Thoracic aorta (tissue), 2 donors: Measurements from ENCODE around the gene SLC25A11. TPM values are rescaled to one million over a fixed set of nuclear protein-coding genes. Genes with fewer than 3 reads are reported as not detected.

Source experiments
- ATAC-seq: fragments of 150-250 bp; one replicate; pipeline ENCODE4 v1.8.0; 2017; ENCODE audit warnings: low read depth; ENCODE audit not compliant: insufficient number of reproducible peaks, low FRiP score
- DNase-seq: peaks from one replicate; pipeline ENCODE4 v3.0.0-alpha.2; 2020; ENCODE audit warnings: low spot score
- H3K27ac ChIP-seq, 2 donors: fragments of 200-600 bp; sonication (generic); 1 replicate in 1 of 2; 2 replicates in 1 of 2; pipeline ENCODE4 v1.5.1; 2016; ENCODE audit warnings: mild to moderate bottlenecking in 2 of 2, moderate library complexity in 2 of 2
- H3K27me3 ChIP-seq: fragments of 200-600 bp; sonication (generic); replicated peaks from 2 replicates; pipeline ENCODE4 v1.6.0; 2016; ENCODE audit warnings: mild to moderate bottlenecking; ENCODE audit not compliant: insufficient read depth
- H3K36me3 ChIP-seq: fragments of 200-600 bp; sonication (generic); one replicate; pipeline ENCODE4 v1.5.1; 2016
- H3K4me1 ChIP-seq, 2 donors: fragments of 200-600 bp; sonication (generic); 1 replicate in 1 of 2; 2 replicates in 1 of 2; pipeline versions ENCODE4 v1.5.1 to v1.6.0; 2016; ENCODE audit warnings: low read depth in 2 of 2, mild to moderate bottlenecking in 1 of 2; ENCODE audit not compliant: control insufficient read depth in 1 of 2
- H3K4me3 ChIP-seq: fragments of 200-600 bp; sonication (generic); 2 replicates; pipeline ENCODE4 v1.5.1; 2016; ENCODE audit warnings: mild to moderate bottlenecking
- H3K9me3 ChIP-seq: fragments of 200-600 bp; sonication (generic); 2 replicates; pipeline ENCODE4 v1.5.1; 2016
- CTCF ChIP-seq: fragments of 200-600 bp; sonication (generic); IDR thresholded peaks from one replicate; pipeline ENCODE4 v1.5.1; 2019; ENCODE audit warnings: antibody characterized with exemption
- total RNA-seq, 2 donors: library from RNA; depleted of rRNA; stranded (reverse); fragments of >200 nt; gene quantifications; one replicate each; pipeline versions ENCODE4 v1.1.0 to v1.2.3, GENCODE V29; 2016

The SLC25A11 gene
- total RNA-seq, 2 donors from 2014 or later, result 27.0 to 39.7 TPM

GRCh38 chr17:4969047-4969550 is 29.3 kb upstream of the SLC25A11 start:
- Histone ChIP-seq H3K9me3 (no peaks in the 10 kb centered on the region), H3K4me3 (peak overlapping the region; percentile 89), H3K4me1 (peaks cover 13 to 41% of the 10 kb centered on the region in 2 donors), H3K27me3 (no peaks in the 10 kb centered on the region), H3K27ac (peak overlapping the region; percentile 94 to 95), H3K36me3 (peaks cover 18% of the 10 kb centered on the region)
- ATAC-seq (no peak), DNase-seq (no peak)
- no peak for TF ChIP-seq CTCF

GRCh38 chr17:4968486-4969046 is 28.7 kb upstream of the SLC25A11 start:
- H3K27ac ChIP-seq, result peak overlapping the region; percentile 94 to 95
- peaks cover 18% of the 10 kb centered on the region for H3K36me3 ChIP-seq
- no peak for DNase-seq
- no peak for TF ChIP-seq CTCF
- peaks cover 13 to 36% of the 10 kb centered on the region in 2 donors for H3K4me1 ChIP-seq
- no peaks in the 10 kb centered on the region for H3K9me3 ChIP-seq
- ATAC-seq, result no peak
- H3K27me3 ChIP-seq, result no peaks in the 10 kb centered on the region
- peak overlapping the region; percentile 89 for H3K4me3 ChIP-seq

- H3K36me3 ChIP-seq, result peaks cover 20% of the 10 kb centered on the region
- H3K9me3 ChIP-seq, result no peaks in the 10 kb centered on the region
- ATAC-seq (peak; percentile 85), DNase-seq (peak; percentile 79)
- peak within 1 kb of the TSS; percentile 94 to 95 for H3K27ac ChIP-seq
- H3K4me1 ChIP-seq, result peaks cover 13 to 33% of the 10 kb centered on the region in 2 donors
- H3K4me3 ChIP-seq, result peak within 1 kb of the TSS; percentile 89
- no peaks in the 10 kb centered on the region for H3K27me3 ChIP-seq
- TF ChIP-seq CTCF, result no peak
These were observed 28.0 kb upstream of the SLC25A11 start, which contains the start of gene SPAG7 for GRCh38 chr17:4967539-4968485. Gene SPAG7, minus strand, starts transcription at chr17:4967817. Its CDS starts 13 bp downstream, at chr17:4967804.

GRCh38 chr17:4966844-4967538 is 27.1 kb upstream of the SLC25A11 start:
- TF ChIP-seq CTCF, result no peak
- no peaks in the 10 kb centered on the region for H3K9me3 ChIP-seq
- H3K27ac ChIP-seq, result peak overlapping the region; percentile 94 to 95
- ATAC-seq, result peak; percentile 93
- peak overlapping the region; percentile 89 for H3K4me3 ChIP-seq
- peaks cover 13 to 33% of the 10 kb centered on the region in 2 donors for H3K4me1 ChIP-seq
- H3K27me3 ChIP-seq, result no peaks in the 10 kb centered on the region
- DNase-seq, result peak; percentile 96
- peaks cover 12% of the 10 kb centered on the region for H3K36me3 ChIP-seq
